RWPE2 (cell line): Measurements from ENCODE around the gene ZNF423.

ENCODE experiments used
- ATAC-seq: fragments of 200-7000 bp; cut with Tn5 transposase; 3 replicates; pipeline ENCODE4 v1.9.1; 2021; ENCODE audit warnings: low read depth
- DNase-seq: peaks from one replicate; pipeline ENCODE4 v3.0.0-alpha.2; 2020; ENCODE audit warnings: low spot score
- H3K27ac ChIP-seq: fragments of 450-650 bp; 2 replicates; pipeline ENCODE4 v1.5.1; 2017; ENCODE audit warnings: mild to moderate bottlenecking; ENCODE audit not compliant: poor library complexity, severe bottlenecking
- H3K27me3 ChIP-seq: fragments of 250-450 bp; sonication (Bioruptor Pico); 2 replicates; pipeline ENCODE4 v1.5.1; 2021; ENCODE audit warnings: mild to moderate bottlenecking, moderate library complexity; ENCODE audit not compliant: insufficient read depth, poor library complexity, severe bottlenecking
- H3K36me3 ChIP-seq: fragments of 250-450 bp; sonication (Bioruptor Pico); 2 replicates; pipeline ENCODE4 v1.5.1; 2020; ENCODE audit warnings: low read depth, mild to moderate bottlenecking, moderate library complexity
- H3K4me1 ChIP-seq: fragments of 250-450 bp; sonication (Bioruptor Pico); 2 replicates; pipeline ENCODE4 v1.5.1; 2021; ENCODE audit warnings: mild to moderate bottlenecking, moderate library complexity; ENCODE audit not compliant: insufficient read depth, poor library complexity, severe bottlenecking
- H3K4me3 ChIP-seq: fragments of 250-450 bp; sonication (Bioruptor Pico); 2 replicates; pipeline ENCODE4 v1.5.1; 2021; ENCODE audit warnings: mild to moderate bottlenecking, moderate library complexity; ENCODE audit not compliant: severe bottlenecking
- H3K9me3 ChIP-seq: fragments of 250-450 bp; sonication (Bioruptor Pico); 2 replicates; pipeline ENCODE4 v1.5.1; 2021; ENCODE audit warnings: mild to moderate bottlenecking, moderate library complexity; ENCODE audit not compliant: severe bottlenecking
- CTCF ChIP-seq: fragments of 450-650 bp; IDR thresholded peaks from one replicate; pipeline ENCODE4 v1.5.1; 2017; ENCODE audit warnings: mild to moderate bottlenecking, moderate library complexity; ENCODE audit not compliant: poor library complexity, severe bottlenecking

Gene ZNF423

GRCh38 chr16:49588729-49589384 lies 267.1 kb downstream of the ZNF423 start:
- H3K27me3 ChIP-seq = no peaks in the 10 kb centered on the region
- no peaks in the 10 kb centered on the region for H3K9me3 ChIP-seq
- ATAC-seq = no peak
- H3K36me3 ChIP-seq = no peaks in the 10 kb centered on the region
- H3K4me1 ChIP-seq = no peaks in the 10 kb centered on the region
- no peak overlapping the region for H3K4me3 ChIP-seq
- H3K27ac ChIP-seq = no peak overlapping the region
- TF ChIP-seq CTCF = no peak
- peak; percentile 21 for DNase-seq

GRCh38 chr16:49588026-49588425 lies 267.9 kb downstream of the ZNF423 start:
- TF ChIP-seq CTCF = no peak
- Histone ChIP-seq H3K9me3 (no peaks in the 10 kb centered on the region), H3K4me1 (no peaks in the 10 kb centered on the region), H3K36me3 (no peaks in the 10 kb centered on the region), H3K27me3 (no peaks in the 10 kb centered on the region), H3K27ac (no peak overlapping the region), H3K4me3 (no peak overlapping the region)
- ATAC-seq = no peak
- DNase-seq = peak; percentile 33

- Histone ChIP-seq H3K27me3 (no peaks in the 10 kb centered on the region), H3K4me1 (no peaks in the 10 kb centered on the region), H3K9me3 (no peaks in the 10 kb centered on the region), H3K27ac (no peak overlapping the region), H3K36me3 (no peaks in the 10 kb centered on the region), H3K4me3 (no peak overlapping the region)
- ATAC-seq (no peak), DNase-seq (no peak)
- no peak for TF ChIP-seq CTCF
These were observed 268.4 kb downstream of the ZNF423 start for GRCh38 chr16:49587511-49587910.

- H3K9me3 ChIP-seq = no peaks in the 10 kb centered on the region
- H3K4me1 ChIP-seq = no peaks in the 10 kb centered on the region
- H3K27ac ChIP-seq = no peak overlapping the region
- peaks cover 3% of the 10 kb centered on the region for H3K27me3 ChIP-seq
- no peak for TF ChIP-seq CTCF
- ATAC-seq (no peak), DNase-seq (peak; percentile 19)
- no peaks in the 10 kb centered on the region for H3K36me3 ChIP-seq
- no peak overlapping the region for H3K4me3 ChIP-seq
These were observed 269.2 kb downstream of the ZNF423 start for GRCh38 chr16:49586466-49587450.
